ENCODE measurements around the gene SMG7. TPM values are rescaled to one million over a fixed set of nuclear protein-coding genes. Genes with fewer than 3 reads are reported as not detected.

The SMG7 gene
- total and polyA plus RNA-seq, 10 of the 15 experiments (the other 5 are each of a cell fraction or from before 2014, with no cell fraction given) = 9.5 to 65.4 (median 42.7) TPM

DNA sequence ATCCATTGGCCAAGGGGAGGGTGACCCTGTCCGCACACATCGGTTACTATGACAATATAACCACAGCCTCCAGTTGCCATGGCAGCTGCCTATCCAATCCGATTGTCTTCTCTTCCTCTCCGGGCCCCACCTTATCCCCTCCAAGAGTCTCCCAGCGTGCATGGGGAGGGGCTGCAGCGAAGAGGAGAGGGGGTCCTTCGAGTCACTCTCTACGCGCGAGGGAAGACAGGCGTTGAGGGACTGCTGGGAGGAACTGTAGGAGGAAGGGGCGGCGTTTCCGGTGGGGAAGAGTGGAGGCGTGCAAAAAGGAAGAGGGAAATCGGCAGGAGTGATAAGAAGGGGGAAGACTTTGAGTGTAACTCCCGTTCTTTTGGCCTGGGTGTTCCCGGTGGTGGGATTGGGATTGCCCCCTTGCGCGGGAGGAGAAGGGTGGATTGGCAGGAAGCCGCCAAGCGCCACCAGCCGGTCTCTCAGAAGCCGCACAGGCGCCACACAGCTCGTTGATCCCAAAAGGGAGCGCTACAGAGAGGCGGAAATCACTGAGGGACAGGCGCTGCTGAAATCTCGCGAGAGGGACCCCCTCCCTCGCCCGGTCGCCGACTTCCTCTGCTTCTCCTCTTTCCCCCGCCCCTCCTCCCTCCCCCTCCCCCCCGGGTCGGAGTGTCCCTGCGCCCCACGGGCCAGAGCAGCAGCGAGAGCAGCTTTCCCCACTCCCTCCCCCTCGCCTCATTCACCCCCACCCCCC, 384 bp upstream of the SMG7 start:
- POLR2A ChIA-PET = interaction anchor here (0.6 to 1.9 kb wide), 3 partner anchors 36 to 133 kb away, joined by 3 to 5 read pairs (median 3); no protein-coding TSS in a partner anchor
- H3K4me2 ChIP-seq (ENCODE audit: control insufficient read depth, insufficient read depth) = peak overlapping the region; percentile 99
- no peaks in the 10 kb centered on the region for H3K9me3 ChIP-seq (replicated peaks; ENCODE audit: control insufficient read depth, insufficient read depth, low read length)
- 1% methylated on average over 31 of the region's 42 CpGs for WGBS (ENCODE audit: insufficient coverage, insufficient replicate concordance, low lambda C conversion rate, missing lambda C conversion rate)
- in situ Hi-C loops (cut with MboI) = loop anchor here (10.0 kb wide), 1 partner anchor 153 kb away; no protein-coding TSS in a partner anchor
- SMC1A ChIA-PET (ENCODE audit: uncharacterized antibody, unreplicated experiment) = interaction anchor here (1.9 to 3.8 kb wide), 2 partner anchors 75 to 161 kb away, joined by 7 to 18 read pairs; no protein-coding TSS in a partner anchor
- H3K36me3 ChIP-seq (ENCODE audit: control insufficient read depth in 2 of 2, insufficient read depth in 2 of 2, low read length in 1 of 2) = no peaks in the 10 kb centered on the region; a peak in 1 of 4 replicates
- H3K4me1 ChIP-seq (ENCODE audit: control insufficient read depth, insufficient read depth, low read length) = peaks cover 8% of the 10 kb centered on the region
- DNase-seq (ENCODE audit: low read depth, low spot score) = peak; percentile 90
- RAD21 ChIA-PET (ENCODE audit: unreplicated experiment) = interaction anchor here (0.6 to 2.2 kb wide), 10 partner anchors 11 to 998 kb away, joined by 3 to 8 read pairs (median 4); no protein-coding TSS in a partner anchor
- peak overlapping the region; percentile 92 for H2AFZ ChIP-seq (ENCODE audit: control insufficient read depth, low read depth, low read length)
- peaks cover 46% of the 10 kb centered on the region for H3K79me2 ChIP-seq (ENCODE audit: control insufficient read depth, insufficient read depth, low read length)
- H3K27me3 ChIP-seq (replicated peaks in 1 of 2; ENCODE audit: control insufficient read depth in 2 of 2, insufficient read depth in 2 of 2, low read length in 1 of 2) = no peaks in the 10 kb centered on the region
- H4K20me1 ChIP-seq (ENCODE audit: control insufficient read depth, insufficient read depth) = no peaks in the 10 kb centered on the region
- peak overlapping the region; percentile 93 for H3K9ac ChIP-seq (ENCODE audit: control insufficient read depth, insufficient read depth, low read length)
- CTCF ChIA-PET = interaction anchor here (0.8 to 2.2 kb wide), 3 partner anchors 107 to 213 kb away, joined by 3 to 6 read pairs (median 3); no protein-coding TSS in a partner anchor
- peak overlapping the region; percentile 99 for H3K27ac ChIP-seq (ENCODE audit: control insufficient read depth, insufficient read depth)
- ATAC-seq = peak; percentile 69
- peak; percentile 44 for FAIRE-seq
- H3K4me3 ChIP-seq = peak overlapping the region; percentile 87
- intact Hi-C loops (cut with micrococcal nuclease; ENCODE audit: unreplicated experiment) = loop anchor here (2.0 to 10.0 kb wide), 8 partner anchors 71 to 507 kb away; partner anchors contain the start of gene LAMC1
- no TSS peak for BruUV-seq (replicated peaks)
- TF ChIP-seq, protein P1, sequence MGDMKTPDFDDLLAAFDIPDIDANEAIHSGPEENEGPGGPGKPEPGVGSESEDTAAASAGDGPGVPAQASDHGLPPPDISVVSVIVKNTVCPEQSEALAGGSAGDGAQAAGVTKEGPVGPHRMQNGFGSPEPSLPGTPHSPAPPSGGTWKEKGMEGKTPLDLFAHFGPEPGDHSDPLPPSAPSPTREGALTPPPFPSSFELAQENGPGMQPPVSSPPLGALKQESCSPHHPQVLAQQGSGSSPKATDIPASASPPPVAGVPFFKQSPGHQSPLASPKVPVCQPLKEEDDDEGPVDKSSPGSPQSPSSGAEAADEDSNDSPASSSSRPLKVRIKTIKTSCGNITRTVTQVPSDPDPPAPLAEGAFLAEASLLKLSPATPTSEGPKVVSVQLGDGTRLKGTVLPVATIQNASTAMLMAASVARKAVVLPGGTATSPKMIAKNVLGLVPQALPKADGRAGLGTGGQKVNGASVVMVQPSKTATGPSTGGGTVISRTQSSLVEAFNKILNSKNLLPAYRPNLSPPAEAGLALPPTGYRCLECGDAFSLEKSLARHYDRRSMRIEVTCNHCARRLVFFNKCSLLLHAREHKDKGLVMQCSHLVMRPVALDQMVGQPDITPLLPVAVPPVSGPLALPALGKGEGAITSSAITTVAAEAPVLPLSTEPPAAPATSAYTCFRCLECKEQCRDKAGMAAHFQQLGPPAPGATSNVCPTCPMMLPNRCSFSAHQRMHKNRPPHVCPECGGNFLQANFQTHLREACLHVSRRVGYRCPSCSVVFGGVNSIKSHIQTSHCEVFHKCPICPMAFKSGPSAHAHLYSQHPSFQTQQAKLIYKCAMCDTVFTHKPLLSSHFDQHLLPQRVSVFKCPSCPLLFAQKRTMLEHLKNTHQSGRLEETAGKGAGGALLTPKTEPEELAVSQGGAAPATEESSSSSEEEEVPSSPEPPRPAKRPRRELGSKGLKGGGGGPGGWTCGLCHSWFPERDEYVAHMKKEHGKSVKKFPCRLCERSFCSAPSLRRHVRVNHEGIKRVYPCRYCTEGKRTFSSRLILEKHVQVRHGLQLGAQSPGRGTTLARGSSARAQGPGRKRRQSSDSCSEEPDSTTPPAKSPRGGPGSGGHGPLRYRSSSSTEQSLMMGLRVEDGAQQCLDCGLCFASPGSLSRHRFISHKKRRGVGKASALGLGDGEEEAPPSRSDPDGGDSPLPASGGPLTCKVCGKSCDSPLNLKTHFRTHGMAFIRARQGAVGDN (IDR thresholded peaks at IDR 0.05) = no peak
- TF ChIP-seq EZH2 (IDR thresholded peaks at IDR 0.05; ENCODE audit: borderline replicate concordance, control insufficient read depth, low read depth, low read length) (no peak), NFIC (IDR thresholded peaks at IDR 0.05; ENCODE audit: low read depth, low read length) (no peak), ZBED1 (IDR thresholded peaks at IDR 0.05; ENCODE audit: borderline replicate concordance) (peak; percentile 80), CTCF (IDR thresholded peaks at IDR 0.05 in 2 of 3, conservative IDR thresholded peaks at IDR 0.05 in 1 of 3; ENCODE audit: control insufficient read depth in 2 of 3, extremely low read depth in 1 of 3, insufficient read depth in 1 of 3, low read depth in 3 of 3, low read length in 3 of 3) (peak in 2 of 3 experiments; percentile 21 to 38; a peak in 3 of 6 replicates), MEF2B (IDR thresholded peaks at IDR 0.05; ENCODE audit: partially characterized antibody, poor library complexity, severe bottlenecking) (peak; percentile 79), RELA (IDR thresholded peaks at IDR 0.05; ENCODE audit: borderline replicate concordance, partially characterized antibody) (peak; percentile 56), CBFB (IDR thresholded peaks at IDR 0.05; ENCODE audit: low read depth) (peak; percentile 89; the same call in 1 of the 2 replicates), SMAD1 (IDR thresholded peaks at IDR 0.05; ENCODE audit: low read depth, partially characterized antibody) (peak; percentile 30), CBX5 (IDR thresholded peaks at IDR 0.05; ENCODE audit: low read depth) (peak; percentile 73; the same call in 1 of the 2 replicates), BMI1 (IDR thresholded peaks at IDR 0.05; ENCODE audit: borderline replicate concordance) (peak; percentile 99), JUNB (IDR thresholded peaks at IDR 0.05) (0 out of 2 replicates have a peak, but pooled peaks have one; percentile 17), POU2F2 (IDR thresholded peaks at IDR 0.05; ENCODE audit: borderline replicate concordance, low read depth, low read length) (peak; percentile 57; the same call in 1 of the 3 replicates)
- TF ChIP-seq, protein P2, sequence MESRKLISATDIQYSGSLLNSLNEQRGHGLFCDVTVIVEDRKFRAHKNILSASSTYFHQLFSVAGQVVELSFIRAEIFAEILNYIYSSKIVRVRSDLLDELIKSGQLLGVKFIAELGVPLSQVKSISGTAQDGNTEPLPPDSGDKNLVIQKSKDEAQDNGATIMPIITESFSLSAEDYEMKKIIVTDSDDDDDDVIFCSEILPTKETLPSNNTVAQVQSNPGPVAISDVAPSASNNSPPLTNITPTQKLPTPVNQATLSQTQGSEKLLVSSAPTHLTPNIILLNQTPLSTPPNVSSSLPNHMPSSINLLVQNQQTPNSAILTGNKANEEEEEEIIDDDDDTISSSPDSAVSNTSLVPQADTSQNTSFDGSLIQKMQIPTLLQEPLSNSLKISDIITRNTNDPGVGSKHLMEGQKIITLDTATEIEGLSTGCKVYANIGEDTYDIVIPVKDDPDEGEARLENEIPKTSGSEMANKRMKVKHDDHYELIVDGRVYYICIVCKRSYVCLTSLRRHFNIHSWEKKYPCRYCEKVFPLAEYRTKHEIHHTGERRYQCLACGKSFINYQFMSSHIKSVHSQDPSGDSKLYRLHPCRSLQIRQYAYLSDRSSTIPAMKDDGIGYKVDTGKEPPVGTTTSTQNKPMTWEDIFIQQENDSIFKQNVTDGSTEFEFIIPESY (IDR thresholded peaks at IDR 0.05) = 0 out of 2 replicates have a peak, but pooled peaks have one; percentile 29

All from GM12878 (cell line).